Measurements from ENCODE around the gene THOP1. TPM values are rescaled to one million over a fixed set of nuclear protein-coding genes. Genes with fewer than 3 reads are reported as not detected.

THOP1 gene
- total RNA-seq, 1 donor from 2014 or later: 45.2 TPM

DNA sequence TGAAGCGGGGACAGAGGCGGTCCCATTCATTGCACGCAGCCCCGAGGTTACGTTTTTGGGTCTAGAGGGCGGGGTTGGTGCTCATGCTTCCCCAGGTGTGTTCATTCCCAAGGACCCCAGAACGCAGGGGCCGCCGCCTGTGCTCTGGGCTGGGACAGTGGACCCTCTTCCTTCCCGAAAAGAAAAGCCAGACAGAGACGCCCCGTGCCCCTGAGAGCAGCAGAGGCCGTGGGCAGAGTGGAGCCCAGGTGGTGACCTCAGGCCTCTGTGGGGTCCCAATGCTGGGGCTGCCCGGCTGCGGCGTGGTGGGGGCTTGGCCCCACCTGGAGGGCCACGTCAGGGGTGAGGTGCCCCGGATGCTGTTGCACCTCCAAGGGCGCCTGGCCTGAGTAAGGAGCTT is 17.6 kb upstream of the THOP1 start:
- H3K4me1 Mint-ChIP-seq (ENCODE audit: unreplicated experiment): no peaks in the 10 kb centered on the region
- H3K9me3 Mint-ChIP-seq (ENCODE audit: unreplicated experiment): no peaks in the 10 kb centered on the region
- no peaks in the 10 kb centered on the region for H3K27me3 Mint-ChIP-seq (ENCODE audit: unreplicated experiment)
- TF ChIP-seq, protein P1, sequence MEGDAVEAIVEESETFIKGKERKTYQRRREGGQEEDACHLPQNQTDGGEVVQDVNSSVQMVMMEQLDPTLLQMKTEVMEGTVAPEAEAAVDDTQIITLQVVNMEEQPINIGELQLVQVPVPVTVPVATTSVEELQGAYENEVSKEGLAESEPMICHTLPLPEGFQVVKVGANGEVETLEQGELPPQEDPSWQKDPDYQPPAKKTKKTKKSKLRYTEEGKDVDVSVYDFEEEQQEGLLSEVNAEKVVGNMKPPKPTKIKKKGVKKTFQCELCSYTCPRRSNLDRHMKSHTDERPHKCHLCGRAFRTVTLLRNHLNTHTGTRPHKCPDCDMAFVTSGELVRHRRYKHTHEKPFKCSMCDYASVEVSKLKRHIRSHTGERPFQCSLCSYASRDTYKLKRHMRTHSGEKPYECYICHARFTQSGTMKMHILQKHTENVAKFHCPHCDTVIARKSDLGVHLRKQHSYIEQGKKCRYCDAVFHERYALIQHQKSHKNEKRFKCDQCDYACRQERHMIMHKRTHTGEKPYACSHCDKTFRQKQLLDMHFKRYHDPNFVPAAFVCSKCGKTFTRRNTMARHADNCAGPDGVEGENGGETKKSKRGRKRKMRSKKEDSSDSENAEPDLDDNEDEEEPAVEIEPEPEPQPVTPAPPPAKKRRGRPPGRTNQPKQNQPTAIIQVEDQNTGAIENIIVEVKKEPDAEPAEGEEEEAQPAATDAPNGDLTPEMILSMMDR (IDR thresholded peaks at IDR 0.05): no peak
- peaks cover 8% of the 10 kb centered on the region for H3K36me3 Mint-ChIP-seq (ENCODE audit: unreplicated experiment)
- no peak for DNase-seq (ENCODE audit: extremely low spot score, unreplicated experiment)
- H3K4me3 Mint-ChIP-seq (ENCODE audit: unreplicated experiment): no peak overlapping the region
- no peak overlapping the region for H3K27ac Mint-ChIP-seq (ENCODE audit: unreplicated experiment)

DNA sequence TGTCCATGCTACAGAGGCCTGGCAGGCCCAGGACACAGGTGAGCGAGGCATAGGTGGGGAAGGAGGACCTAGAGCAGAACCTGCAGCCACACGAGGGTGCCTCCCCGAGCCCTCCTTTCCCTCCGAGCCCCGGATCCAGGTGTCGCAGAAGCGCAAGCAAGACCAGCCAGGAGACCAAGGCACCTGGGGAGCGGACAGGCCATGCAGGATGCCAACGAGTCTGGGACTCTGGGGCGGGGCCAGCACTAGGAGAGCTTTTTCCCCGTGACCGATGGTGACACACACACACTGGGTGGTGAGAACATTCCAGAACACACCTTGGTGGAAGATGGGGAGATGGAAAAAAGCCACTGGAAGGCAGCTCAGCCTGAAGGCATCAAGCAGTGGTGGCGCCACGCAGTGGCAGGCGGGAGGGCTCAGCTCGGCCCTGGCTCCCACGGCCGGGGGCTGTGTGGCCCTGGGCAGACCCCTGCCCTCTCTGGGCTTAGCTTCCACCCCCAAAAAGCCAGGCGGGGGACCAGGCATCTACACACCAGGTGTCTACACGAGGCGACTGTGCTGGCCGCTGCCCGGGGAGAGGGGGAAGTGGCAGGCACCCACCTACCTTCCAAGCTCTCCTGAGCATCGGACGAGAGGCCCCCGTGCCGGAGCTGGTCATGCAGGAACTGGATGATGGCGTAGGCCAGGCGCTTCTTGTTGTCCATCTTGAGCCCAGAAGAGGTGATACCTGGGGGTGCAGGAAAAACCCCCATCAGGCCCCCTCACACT is 16.8 kb upstream of the THOP1 start:
- Mint-ChIP-seq H3K27ac (ENCODE audit: unreplicated experiment) (no peak overlapping the region), H3K9me3 (ENCODE audit: unreplicated experiment) (no peaks in the 10 kb centered on the region), H3K4me3 (ENCODE audit: unreplicated experiment) (no peak overlapping the region), H3K27me3 (ENCODE audit: unreplicated experiment) (no peaks in the 10 kb centered on the region), H3K4me1 (ENCODE audit: unreplicated experiment) (no peaks in the 10 kb centered on the region), H3K36me3 (ENCODE audit: unreplicated experiment) (peaks cover 6% of the 10 kb centered on the region)
- DNase-seq (ENCODE audit: extremely low spot score, unreplicated experiment): no peak
- TF ChIP-seq, protein P1 (IDR thresholded peaks at IDR 0.05): no peak

DNA sequence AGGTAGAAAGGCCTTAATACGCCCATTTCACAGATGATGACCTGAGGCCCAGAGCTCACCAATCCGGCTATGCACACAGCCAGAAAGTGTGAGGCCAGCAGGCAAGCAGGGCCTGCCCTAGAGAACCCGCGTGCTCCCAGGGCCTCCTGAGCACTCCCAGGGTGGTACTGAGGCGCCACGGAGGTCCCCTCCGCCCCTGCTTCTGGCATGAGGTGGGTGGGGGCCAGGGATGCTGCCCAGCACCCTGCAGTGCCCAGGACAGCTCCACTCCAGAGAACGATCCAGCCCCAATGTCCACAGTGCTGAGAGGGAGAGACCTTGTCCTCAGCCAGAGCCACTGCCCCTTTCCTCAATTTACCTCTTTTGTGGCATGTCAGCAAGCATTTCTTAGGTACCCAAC is 16.1 kb upstream of the THOP1 start:
- no peaks in the 10 kb centered on the region for H3K4me1 Mint-ChIP-seq (ENCODE audit: unreplicated experiment)
- H3K9me3 Mint-ChIP-seq (ENCODE audit: unreplicated experiment): no peaks in the 10 kb centered on the region
- TF ChIP-seq, protein P1 (IDR thresholded peaks at IDR 0.05): no peak
- H3K36me3 Mint-ChIP-seq (ENCODE audit: unreplicated experiment): peaks cover 6% of the 10 kb centered on the region
- no peak overlapping the region for H3K4me3 Mint-ChIP-seq (ENCODE audit: unreplicated experiment)
- H3K27ac Mint-ChIP-seq (ENCODE audit: unreplicated experiment): no peak overlapping the region
- H3K27me3 Mint-ChIP-seq (ENCODE audit: unreplicated experiment): no peaks in the 10 kb centered on the region
- no peak for DNase-seq (ENCODE audit: extremely low spot score, unreplicated experiment)

DNA sequence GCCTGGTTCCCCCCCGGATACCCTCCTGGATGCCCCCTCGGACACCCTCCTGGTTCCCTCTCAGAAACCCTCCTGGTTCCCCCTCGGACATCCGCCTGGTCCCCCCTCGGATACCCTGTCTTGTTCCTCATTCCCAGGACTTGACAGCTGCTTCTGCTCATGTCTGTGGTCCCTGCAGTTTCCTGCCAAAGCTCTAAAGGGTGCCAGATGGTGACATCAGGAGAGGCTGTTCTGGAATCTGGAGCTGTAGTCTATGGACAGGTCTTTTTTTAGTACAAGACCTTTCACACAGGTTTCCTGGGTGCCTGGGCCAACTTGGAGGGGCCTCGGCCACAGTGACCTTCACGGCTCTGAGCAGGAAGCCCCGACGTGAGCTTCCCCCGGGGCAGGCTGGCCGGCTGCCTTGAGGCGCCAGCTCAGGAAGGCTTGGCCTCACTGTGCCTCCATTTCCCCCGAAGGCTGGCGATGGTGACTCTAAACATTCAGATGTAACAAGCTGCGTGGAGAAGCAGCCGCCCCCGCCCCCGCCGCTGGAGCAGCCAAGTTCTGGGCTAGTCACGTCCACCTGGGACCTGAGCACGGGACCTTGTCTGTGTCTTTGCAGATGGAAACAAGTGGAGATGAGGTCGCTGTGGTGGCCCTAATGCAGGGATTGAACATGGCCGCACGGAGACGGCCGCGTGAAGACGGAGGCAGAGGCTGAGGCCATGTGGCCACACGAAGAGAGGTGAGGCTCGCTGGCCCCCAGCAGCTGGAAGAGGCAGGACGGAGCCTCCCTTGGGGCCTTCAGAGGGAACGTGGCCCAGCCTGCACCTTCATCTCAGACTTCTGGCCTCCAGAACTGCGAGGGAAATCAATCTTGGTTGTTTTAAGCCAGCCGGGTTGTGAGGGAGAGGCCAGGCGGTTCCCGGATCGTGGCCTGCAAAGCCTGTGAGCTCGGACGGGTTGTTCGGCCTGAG is 15.0 kb upstream of the THOP1 start:
- Mint-ChIP-seq H3K9me3 (ENCODE audit: unreplicated experiment) (no peaks in the 10 kb centered on the region), H3K27ac (ENCODE audit: unreplicated experiment) (no peak overlapping the region), H3K27me3 (ENCODE audit: unreplicated experiment) (no peaks in the 10 kb centered on the region), H3K4me3 (ENCODE audit: unreplicated experiment) (no peak overlapping the region), H3K4me1 (ENCODE audit: unreplicated experiment) (peaks cover 4% of the 10 kb centered on the region), H3K36me3 (ENCODE audit: unreplicated experiment) (peaks cover 2% of the 10 kb centered on the region)
- TF ChIP-seq, protein P1 (IDR thresholded peaks at IDR 0.05): no peak
- no peak for DNase-seq (ENCODE audit: extremely low spot score, unreplicated experiment)
